ENCODE measurements around the gene ZNF438. TPM values are rescaled to one million over a fixed set of nuclear protein-coding genes. Genes with fewer than 3 reads are reported as not detected.

ZNF438 gene
- total and polyA plus RNA-seq, 2 of the 8 experiments (the other 6 are each of a cell fraction or from before 2014, with no cell fraction given): 0.95 to 1.7 TPM

- TF ChIP-seq ATF2 (IDR thresholded peaks at IDR 0.05; ENCODE audit: low read length) (no peak), TCF12 (IDR thresholded peaks at IDR 0.05; ENCODE audit: low read depth, low read length) (no peak), SAP30 (IDR thresholded peaks at IDR 0.05; ENCODE audit: insufficient read depth, insufficient replicate concordance, low read length) (no peak), CBX8 (IDR thresholded peaks at IDR 0.05; ENCODE audit: borderline replicate concordance, low read depth, low read length) (no peak)
Measured at GRCh38 chr10:31070691-31071090, 39.0 kb upstream of the ZNF438 start (continued).
